Endothelial cell of umbilical vein (primary cell): ENCODE measurements around the gene FBXO2.

Experiments used
- GATA2 ChIP-seq: IDR thresholded peaks from 2 replicates; pipeline ENCODE4 v1.7.0; 2011; ENCODE audit warnings: low read depth, mild to moderate bottlenecking, moderate library complexity, mixed read lengths, low read length; ENCODE audit not compliant: insufficient read length, insufficient read depth
- POLR2A ChIP-seq: IDR thresholded peaks from 2 replicates; pipeline ENCODE4 v1.6.1; 2012; ENCODE audit warnings: low read depth, mild to moderate bottlenecking, control low read depth, low read length
- POLR2AphosphoS5 ChIP-seq: IDR thresholded peaks from 2 replicates; pipeline ENCODE4 v1.6.1; 2012; ENCODE audit warnings: low read depth, mild to moderate bottlenecking, control low read depth, low read length, moderate library complexity; ENCODE audit not compliant: insufficient read depth
- TF ChIP-seq, protein P1 (sequence below), 2 donors: IDR thresholded peaks; 1 replicate in 1 of 2; 2 replicates in 1 of 2; pipeline ENCODE4 v1.5.1; 2011; ENCODE audit warnings: low read length in 2 of 2, mild to moderate bottlenecking in 2 of 2, moderate library complexity in 2 of 2, control low read depth in 1 of 2, inconsistent platforms in 1 of 2, low read depth in 1 of 2; ENCODE audit not compliant: insufficient read depth in 1 of 2; ENCODE audit errors: extremely low read depth in 1 of 2
- TF ChIP-seq, protein P2 (sequence below): IDR thresholded peaks from 2 replicates; pipeline ENCODE4 v1.6.1; 2011; ENCODE audit not compliant: insufficient read depth, insufficient read length

DNA sequence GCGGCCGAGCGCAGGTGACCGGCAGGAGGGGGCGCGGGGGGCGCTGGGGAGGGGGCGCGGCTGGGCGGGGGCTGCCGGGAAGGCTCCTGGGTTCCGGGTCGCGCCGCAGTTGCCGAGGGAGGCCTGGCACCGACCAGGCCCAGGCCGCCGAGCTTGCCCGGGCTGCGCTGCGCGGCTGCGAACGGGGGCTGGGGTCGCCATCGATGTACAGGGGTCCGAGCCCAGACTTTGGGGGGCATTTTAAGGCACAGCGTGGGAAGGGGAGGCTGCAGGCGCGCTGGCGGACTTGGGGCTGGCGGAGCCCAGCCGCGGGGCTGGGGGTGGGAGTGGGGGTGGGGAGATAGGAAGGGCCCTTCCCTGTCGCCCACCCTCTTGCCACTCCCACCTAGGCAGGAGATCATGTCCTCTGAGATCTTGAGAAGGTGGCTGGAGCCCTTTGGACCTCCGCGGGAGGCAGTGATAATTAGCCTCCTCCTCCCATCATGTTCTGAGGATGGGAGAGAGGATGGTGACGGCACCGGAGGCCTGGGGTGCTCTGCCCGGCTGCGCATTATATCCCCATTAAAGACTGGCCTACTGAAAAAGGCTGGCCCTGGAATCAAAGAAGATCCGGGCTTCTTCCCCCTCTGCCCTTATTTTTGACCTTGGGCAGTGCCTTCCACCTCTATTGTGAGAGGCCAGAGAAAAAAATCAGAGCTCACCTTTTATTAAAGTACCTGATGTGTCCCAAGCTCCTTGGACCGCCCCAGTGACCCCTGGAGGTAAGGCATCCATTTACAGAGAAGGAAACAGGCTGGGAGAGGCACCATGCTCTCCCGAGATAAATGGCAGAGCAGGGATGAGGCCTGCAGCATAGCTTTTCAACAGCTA lies 945 bp upstream of the FBXO2 start:
- TF ChIP-seq, protein P1, sequence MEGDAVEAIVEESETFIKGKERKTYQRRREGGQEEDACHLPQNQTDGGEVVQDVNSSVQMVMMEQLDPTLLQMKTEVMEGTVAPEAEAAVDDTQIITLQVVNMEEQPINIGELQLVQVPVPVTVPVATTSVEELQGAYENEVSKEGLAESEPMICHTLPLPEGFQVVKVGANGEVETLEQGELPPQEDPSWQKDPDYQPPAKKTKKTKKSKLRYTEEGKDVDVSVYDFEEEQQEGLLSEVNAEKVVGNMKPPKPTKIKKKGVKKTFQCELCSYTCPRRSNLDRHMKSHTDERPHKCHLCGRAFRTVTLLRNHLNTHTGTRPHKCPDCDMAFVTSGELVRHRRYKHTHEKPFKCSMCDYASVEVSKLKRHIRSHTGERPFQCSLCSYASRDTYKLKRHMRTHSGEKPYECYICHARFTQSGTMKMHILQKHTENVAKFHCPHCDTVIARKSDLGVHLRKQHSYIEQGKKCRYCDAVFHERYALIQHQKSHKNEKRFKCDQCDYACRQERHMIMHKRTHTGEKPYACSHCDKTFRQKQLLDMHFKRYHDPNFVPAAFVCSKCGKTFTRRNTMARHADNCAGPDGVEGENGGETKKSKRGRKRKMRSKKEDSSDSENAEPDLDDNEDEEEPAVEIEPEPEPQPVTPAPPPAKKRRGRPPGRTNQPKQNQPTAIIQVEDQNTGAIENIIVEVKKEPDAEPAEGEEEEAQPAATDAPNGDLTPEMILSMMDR (IDR thresholded peaks at IDR 0.05; ENCODE audit: extremely low read depth in 1 of 2, insufficient read depth in 1 of 2, low read depth in 1 of 2, low read length in 2 of 2): no peak
- TF ChIP-seq POLR2AphosphoS5 (no peak), GATA2 (no peak), POLR2A (no peak)
- TF ChIP-seq, protein P2, sequence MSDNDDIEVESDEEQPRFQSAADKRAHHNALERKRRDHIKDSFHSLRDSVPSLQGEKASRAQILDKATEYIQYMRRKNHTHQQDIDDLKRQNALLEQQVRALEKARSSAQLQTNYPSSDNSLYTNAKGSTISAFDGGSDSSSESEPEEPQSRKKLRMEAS: no peak
